ENCODE measurements around the gene RRP12. TPM values are rescaled to one million over a fixed set of nuclear protein-coding genes. Genes with fewer than 3 reads are reported as not detected.

The RRP12 gene
- total and polyA plus RNA-seq, 9 of the 15 experiments (the other 6 are each of a cell fraction or from before 2014, with no cell fraction given): 4.6 to 68.2 (median 21.8) TPM

- ChIA-PET POLR2A (interaction anchor here (0.7 to 1.5 kb wide), 4 partner anchors 7 to 15 kb away, joined by 3 to 9 read pairs (median 4); no protein-coding TSS in a partner anchor), CTCF (ENCODE audit: low intra/inter-chr PET ratio) (no interaction called here)
- no peaks in the 10 kb centered on the region for H3K9me3 ChIP-seq (replicated peaks; ENCODE audit: control insufficient read depth, insufficient read depth, low read depth, low read length)
- H2AFZ ChIP-seq (ENCODE audit: low read depth, low read length): no peak overlapping the region
- H3K4me3 ChIP-seq: peak overlapping the region; percentile 75; the same call in 1 of the 2 replicates
- ATAC-seq (no peak), DNase-seq (ENCODE audit: extremely low read depth in 1 of 4, low spot score in 3 of 4) (no peak), FAIRE-seq (no peak)
- intact Hi-C loops (cut with micrococcal nuclease) (no loop called here), in situ Hi-C loops (cut with MboI) (no loop called here)
- no peak overlapping the region for H3K27ac ChIP-seq (ENCODE audit: extremely low read depth, low read depth, low read length)
- peaks cover 7 to 25% of the 10 kb centered on the region in 2 experiments for H3K4me1 ChIP-seq (replicated peaks in 1 of 2; ENCODE audit: control insufficient read depth in 2 of 2, insufficient read depth in 2 of 2, low read length in 2 of 2)
- no peaks in the 10 kb centered on the region for H3K27me3 ChIP-seq (ENCODE audit: control insufficient read depth in 2 of 2, insufficient read depth in 2 of 2, low read length in 2 of 2)
- 0 out of 2 replicates have a peak overlapping the region, but pooled peaks have one; percentile 18 for H3K4me2 ChIP-seq (ENCODE audit: insufficient read depth, low read length)
- no peaks in the 10 kb centered on the region for H4K20me1 ChIP-seq (replicated peaks; ENCODE audit: control insufficient read depth, insufficient read depth, low read length)
- no peaks in the 10 kb centered on the region for H3K9me1 ChIP-seq (ENCODE audit: control insufficient read depth, insufficient read depth, low read length)
- no peaks in the 10 kb centered on the region for H3K36me3 ChIP-seq (ENCODE audit: control insufficient read depth, insufficient read depth, low read length)
- TSS peak; percentile 77 for BruUV-seq (replicated peaks)
- peaks cover 9% of the 10 kb centered on the region; the same call in 1 of the 3 replicates for H3K79me2 ChIP-seq (ENCODE audit: control insufficient read depth, insufficient read depth, low read length)
- WGBS (ENCODE audit: insufficient coverage, low coverage, missing lambda C conversion rate): 92% methylated on average over 15 of the region's 24 CpGs
- peak overlapping the region in 1 of 2 experiments; percentile 100; a peak in 1 of 4 replicates for H3K9ac ChIP-seq (ENCODE audit: insufficient read depth in 1 of 2, low read depth in 2 of 2, low read length in 2 of 2)
- no peak for TF ChIP-seq ZNF586 (CRISPR knock-in tag; conservative IDR thresholded peaks at IDR 0.05)
- TF ChIP-seq, protein P1, sequence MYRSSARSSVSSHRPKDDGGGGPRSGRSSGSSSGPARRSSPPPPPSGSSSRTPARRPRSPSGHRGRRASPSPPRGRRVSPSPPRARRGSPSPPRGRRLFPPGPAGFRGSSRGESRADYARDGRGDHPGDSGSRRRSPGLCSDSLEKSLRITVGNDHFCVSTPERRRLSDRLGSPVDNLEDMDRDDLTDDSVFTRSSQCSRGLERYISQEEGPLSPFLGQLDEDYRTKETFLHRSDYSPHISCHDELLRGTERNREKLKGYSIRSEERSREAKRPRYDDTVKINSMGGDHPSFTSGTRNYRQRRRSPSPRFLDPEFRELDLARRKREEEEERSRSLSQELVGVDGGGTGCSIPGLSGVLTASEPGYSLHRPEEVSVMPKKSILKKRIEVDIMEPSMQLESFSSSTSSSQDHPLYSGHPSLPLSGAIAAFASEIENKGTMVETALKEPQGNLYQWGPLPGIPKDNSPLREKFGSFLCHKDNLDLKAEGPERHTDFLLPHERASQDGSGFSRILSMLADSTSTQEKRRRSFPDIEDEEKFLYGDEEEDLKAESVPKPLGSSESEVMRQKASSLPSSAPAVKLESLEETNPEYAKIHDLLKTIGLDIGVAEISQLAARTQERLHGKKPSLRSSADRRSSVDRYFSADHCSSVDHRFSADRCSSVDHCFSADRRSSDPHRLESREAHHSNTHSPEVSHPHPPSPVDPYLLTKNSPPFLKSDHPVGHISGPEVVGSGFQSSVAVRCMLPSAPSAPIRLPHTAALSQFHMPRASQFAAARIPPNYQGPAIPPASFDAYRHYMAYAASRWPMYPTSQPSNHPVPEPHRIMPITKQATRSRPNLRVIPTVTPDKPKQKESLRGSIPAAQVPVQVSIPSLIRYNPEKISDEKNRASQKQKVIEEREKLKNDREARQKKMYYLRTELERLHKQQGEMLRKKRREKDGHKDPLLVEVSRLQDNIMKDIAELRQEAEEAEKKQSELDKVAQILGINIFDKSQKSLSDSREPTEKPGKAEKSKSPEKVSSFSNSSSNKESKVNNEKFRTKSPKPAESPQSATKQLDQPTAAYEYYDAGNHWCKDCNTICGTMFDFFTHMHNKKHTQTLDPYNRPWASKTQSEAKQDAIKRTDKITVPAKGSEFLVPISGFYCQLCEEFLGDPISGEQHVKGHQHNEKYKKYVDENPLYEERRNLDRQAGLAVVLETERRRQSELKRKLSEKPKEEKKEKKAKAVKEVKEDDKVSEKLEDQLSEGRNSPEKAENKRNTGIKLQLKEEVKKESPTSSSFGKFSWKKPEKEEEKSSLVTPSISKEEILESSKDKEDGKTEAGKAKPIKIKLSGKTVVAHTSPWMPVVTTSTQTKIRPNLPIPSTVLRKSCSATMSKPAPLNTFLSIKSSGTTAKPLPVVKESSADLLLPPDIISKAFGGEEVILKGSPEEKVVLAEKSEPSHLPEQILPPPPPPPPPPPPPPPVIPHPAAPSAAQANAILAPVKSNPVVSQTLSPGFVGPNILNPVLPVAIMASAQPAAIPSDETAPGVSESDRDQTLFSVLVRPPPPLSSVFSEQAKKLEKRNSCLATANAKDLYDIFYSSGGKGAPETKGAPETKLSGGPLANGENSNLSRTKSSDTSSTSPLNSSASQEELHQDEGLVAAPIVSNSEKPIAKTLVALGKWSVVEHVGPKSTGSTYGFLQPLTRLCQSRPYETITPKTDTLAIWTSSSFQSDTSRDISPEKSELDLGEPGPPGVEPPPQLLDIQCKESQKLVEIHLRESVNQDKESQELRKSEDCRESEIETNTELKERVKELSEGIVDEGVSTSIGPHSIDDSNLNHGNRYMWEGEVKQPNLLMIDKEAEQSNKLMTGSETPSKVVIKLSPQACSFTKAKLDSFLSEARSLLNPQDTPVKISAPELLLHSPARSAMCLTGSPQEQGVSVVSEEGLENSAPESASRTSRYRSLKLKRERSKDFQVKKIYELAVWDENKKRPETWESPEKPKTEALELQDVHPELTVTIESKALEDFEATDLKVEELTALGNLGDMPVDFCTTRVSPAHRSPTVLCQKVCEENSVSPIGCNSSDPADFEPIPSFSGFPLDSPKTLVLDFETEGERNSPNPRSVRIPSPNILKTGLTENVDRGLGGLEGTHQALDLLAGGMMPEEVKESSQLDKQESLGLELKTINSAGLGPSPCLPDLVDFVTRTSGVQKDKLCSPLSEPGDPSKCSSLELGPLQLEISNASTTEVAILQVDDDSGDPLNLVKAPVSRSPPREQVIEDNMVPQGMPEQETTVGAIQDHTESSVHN (IDR thresholded peaks at IDR 0.05; ENCODE audit: borderline replicate concordance in 1 of 2, low read depth in 1 of 2): no peak
- TF ChIP-seq ZNF655 (CRISPR knock-in tag; IDR thresholded peaks at IDR 0.05): no peak
- TF ChIP-seq SUPT5H (IDR thresholded peaks at IDR 0.05): no peak
- TF ChIP-seq ZNF121 (CRISPR knock-in tag; conservative IDR thresholded peaks at IDR 0.05): no peak
- no peak for TF ChIP-seq ZKSCAN3 (CRISPR knock-in tag; IDR thresholded peaks at IDR 0.05)
- no peak for TF ChIP-seq ETV6 (IDR thresholded peaks at IDR 0.05; ENCODE audit: borderline replicate concordance in 1 of 2, low read depth in 2 of 2, low read length in 1 of 2)
- no peak for TF ChIP-seq ETV6 (CRISPR knock-in tag; IDR thresholded peaks at IDR 0.05; ENCODE audit: borderline replicate concordance)
- TF ChIP-seq RAD51 (IDR thresholded peaks at IDR 0.05; ENCODE audit: borderline replicate concordance, low read depth): no peak
- no peak for TF ChIP-seq CHCHD3 (CRISPR knock-in tag; IDR thresholded peaks at IDR 0.05)
- no peak for TF ChIP-seq TFAP4 (CRISPR knock-in tag; IDR thresholded peaks at IDR 0.05; ENCODE audit: borderline replicate concordance)
These were observed 80.6 kb downstream of the RRP12 start for GRCh38 chr10:97320480-97321031.

All from K562 (cell line).